Measurements from ENCODE around the gene FPGS.
"Not testable (repeated sequence)": the region's sequence is repeated elsewhere in the genome, so short reads cannot be mapped to it uniquely, and the experiment has no call there.

FPGS gene

DNA sequence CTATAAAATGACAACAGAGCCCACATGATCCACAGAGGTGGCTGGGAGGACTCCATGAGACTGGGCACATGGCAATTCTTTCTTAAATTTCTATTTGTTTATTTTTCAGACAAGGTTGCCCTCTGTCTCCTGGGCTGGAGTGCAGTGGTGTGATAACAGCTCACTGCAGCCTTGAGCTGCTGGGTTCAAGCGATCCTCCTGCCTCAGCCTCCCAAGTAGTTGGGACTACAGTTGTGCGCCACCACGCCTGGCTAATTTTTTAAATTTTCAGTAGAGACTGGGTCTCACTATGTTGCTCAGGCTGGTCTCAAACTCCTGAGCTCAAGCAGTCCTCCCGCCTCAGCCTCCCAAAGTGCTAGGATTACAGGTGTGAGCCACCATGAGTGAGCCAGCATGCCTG, 42.9 kb downstream of the FPGS start:
- DNase-seq: not testable (repeated sequence)

DNA sequence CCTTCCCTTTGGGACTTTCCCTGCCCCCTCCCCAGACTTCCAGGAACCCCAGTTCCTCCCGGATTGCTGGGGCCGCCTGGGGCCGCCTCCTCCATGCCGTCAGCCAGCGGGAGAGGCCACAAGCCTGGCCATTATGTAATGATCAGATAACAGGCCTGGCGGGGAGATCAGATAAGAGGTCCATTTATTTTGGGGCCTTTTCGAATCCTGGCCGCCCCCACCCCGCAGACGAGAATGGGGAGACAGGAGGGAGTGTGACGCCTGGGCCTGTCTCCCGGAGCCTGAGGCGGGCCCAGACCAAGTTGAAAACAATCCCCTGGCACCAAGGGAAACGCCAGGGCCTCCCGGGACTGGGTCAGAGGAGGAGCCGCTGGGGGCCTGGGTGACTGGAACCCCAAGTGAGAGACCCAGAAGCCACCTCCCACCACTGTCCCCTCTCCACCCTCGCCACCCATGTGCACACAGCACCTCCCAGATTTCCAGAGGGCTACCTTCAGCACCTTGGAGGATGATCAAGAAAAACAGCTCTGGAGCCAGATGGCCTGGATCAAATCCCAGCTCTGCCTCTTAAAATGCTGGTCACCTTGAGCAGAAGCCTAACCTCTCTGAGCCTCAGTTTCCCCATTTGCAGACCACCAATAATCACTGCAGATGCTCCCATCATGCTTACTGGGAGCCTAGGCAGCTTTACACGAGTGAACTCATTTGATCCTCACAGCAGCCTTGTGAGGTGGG, 43.9 kb downstream of the FPGS start:
- no peak for DNase-seq

DNA sequence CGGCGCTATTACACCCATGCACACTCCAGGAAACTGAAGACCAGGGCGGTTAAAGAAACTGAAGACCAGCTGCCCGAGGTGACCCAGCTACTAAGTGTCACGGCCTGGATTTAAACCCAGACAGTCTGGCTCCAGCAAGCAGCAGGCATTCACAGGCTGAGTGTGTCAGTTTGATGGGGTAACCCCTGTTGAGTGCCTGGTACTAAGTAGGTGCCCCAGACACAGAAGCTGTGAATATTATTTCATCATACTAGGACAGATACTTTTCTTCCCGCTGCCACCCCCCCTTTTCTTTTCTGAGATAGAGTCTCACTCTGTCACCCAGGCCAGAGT, 44.5 kb downstream of the FPGS start:
- DNase-seq: no peak

DNA sequence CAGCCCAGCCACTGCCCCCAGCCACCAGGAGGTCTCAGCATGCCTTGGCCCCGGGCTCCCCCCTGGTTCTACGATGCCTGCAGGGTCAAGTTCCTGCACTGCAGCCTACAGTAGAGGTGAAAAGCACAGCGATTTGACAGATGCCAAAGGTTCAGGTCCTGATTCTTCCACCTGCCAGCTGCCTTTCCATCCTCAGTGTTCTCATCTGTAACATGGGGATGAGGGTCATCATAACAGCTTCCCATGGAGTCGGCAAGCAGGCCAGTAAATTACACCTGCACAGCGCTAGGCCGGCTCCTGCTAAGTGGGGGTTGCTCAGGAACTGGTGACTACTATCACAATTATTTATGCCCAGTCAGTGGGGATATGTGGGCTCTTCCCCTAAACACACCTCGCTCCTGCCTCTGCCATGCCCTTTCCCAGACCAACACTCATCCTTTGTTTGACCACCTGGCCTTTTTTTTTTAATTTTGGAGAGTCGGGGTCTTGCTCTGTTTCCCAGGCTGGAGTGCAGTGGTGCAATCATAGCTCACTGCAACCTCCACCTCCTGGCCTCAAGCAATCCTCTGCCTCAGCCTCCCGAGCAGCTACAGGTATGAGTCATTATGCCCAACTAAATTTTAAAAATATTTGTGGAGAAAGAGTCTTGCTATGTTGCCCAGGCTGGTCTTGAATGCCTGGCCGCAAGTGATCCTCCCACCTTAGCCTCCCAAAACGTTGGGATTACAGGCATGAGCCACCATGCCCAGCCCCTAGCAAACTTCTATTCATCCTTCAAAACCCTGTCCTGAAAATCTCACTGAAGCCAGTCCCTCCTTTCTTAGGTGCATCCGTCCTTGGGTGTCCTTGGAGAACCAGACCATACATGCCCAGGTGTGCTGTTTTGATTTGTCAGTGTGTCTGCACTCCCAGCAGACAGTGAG, 45.4 kb downstream of the FPGS start:
- DNase-seq: no peak

DNA sequence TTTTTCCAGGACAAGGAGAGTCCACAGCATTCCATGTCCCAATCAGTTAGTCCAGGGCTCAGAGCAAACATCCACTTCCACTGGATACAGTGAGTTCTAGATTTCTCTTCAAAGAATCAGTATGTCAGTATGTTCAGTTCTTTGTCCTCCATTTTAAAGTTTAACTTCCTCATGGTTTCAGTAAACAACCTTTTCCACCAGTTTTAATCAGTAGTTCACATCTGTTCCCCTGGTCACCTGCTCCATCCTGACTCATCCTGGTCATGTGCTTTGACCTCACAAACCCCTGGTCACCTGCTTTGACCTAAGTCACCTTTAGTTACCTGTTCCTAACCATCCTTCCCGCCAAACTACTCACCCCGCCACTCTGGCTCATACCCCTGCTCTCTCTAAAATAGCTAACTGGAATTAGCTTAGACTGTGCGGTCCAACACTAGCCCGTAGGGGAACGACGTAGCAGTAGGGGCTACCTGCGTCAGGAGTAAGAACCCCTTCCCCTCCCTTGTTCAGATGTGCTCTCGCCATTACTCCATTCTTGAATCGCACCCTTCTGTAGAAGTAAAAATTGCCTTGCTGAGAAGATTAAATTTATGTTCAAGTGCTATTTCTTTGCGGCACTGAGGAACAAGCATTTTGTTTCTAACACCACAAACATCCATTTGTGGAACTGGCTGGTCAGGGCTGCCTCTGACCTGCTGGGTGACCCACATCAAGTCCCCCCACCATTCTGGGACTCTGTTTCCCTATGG, 46.2 kb downstream of the FPGS start:
- DNase-seq: no peak

DNA sequence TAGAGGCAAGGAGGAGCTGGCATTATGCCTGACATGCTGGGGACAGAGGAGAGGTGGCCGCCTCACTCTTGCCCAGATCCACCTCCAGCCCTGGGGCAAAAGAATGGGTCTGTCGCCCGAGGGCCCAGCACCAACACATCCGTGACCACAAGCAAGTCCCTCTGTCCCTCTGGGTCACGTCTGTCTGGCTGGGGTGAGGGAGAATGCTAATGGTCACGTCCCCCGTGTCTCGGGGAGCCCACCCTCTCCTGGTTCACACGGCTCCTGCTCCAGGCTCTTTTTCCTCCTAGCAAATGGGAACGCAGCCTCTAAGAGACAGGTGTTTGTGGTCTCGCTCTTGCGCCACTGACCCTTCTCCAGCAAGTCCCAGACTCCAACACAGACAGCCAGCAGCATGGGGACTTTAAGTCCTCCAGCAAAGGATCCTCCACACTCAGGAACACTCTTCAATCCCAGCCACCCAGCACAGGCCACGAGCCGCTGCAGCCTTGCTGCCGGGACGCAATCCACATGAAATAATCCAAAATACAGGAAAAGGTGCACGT, 47.7 kb downstream of the FPGS start:
- no peak for DNase-seq

DNA sequence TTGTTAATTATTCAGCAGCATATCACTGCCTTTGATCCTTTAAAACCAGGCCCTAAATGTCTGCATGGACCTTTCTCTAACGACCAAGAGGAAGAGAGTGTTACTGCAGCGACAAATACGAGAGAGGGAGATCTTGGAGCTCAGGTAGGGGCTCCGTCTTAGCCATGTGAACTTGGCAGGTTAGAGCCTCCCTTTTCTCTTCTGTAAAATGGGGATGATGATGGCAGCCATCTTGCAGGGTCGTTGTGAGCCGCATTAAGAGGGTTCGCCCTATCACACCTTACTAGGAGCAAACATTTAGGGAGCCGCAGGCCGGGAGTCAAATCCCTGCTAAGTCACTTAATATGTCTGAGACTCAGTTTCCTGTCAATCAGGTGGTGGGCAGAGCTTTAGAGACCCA, 50.1 kb downstream of the FPGS start:
- DNase-seq: no peak

DNA sequence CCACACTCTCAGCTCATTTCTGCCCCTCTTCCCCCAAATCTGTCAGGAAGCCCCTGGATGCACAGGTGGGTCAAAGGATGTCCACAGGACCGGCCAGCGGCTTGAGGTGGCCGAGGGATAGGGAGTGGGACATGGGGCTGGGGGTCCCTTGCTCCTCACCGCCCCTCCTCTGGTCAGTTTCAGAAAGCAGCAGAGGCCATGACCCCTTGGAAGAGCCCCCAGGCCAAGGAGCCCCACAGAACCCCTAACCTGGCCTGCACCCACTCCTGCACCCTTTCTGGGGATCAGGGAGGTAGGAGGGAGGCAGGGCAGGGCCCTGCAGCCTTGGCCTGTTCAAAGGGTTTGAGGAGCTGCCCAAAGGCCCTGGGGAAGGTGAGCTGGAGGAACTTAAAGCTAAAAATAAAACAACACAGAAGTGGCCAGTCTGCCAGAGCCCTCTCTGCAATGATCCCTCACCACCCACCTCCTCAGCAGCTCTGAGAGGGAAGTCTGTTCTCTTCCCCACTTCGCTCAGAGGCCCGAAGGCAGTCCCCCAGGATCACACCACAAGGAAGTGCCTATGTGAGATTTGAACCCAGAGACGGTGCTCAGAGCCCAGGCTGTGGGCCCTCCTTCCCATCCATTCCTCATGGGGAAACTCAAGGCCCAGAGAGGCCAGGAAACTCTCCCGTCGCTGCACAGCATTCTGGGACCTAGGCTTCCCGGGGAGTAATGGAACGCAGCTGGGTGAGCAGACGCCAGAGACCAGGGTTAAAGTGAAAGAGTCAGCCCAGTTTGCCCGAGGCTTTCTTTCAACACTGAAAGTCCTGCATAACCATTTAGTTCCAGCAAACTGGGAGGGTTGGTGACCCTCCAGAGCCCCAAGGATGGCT, 50.9 kb downstream of the FPGS start:
- no peak for DNase-seq

DNA sequence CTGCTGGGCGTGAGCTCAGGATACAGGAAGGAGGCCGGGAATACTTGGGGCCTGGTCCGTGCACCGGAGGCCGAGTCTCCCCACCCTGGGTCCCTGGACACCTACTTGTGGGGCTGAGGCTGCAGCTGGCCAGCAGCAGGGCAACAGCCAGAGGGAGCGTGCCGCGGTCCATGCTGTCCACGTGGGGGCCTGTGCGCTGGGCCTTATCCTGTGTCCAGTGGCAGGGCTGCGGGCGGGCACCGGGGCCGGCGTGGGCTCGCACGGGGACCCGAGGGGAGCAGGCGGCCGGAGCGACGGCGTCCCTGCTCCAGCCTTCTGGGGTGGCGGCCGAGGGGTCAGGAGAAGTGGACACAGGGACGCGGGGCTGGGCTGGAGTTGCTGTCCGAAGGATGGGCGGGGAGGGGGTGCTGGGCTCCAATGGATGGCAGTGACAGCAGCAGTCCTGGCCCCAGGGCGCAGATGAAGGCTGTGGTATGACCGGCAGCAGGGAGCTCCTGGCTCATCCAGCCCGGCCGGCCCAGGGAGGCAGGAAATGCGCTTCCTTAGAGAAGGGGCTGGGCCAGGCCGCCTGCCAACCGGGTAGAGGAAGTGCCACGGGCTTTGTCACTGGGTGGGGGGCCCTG, 51.6 kb downstream of the FPGS start, which contains the start of gene ENG:
TSS of gene ENG (minus strand) at position 475 of the 623 bp plus-strand sequence. CDS start at position 172, 303 bp downstream.
- DNase-seq: no peak

DNA sequence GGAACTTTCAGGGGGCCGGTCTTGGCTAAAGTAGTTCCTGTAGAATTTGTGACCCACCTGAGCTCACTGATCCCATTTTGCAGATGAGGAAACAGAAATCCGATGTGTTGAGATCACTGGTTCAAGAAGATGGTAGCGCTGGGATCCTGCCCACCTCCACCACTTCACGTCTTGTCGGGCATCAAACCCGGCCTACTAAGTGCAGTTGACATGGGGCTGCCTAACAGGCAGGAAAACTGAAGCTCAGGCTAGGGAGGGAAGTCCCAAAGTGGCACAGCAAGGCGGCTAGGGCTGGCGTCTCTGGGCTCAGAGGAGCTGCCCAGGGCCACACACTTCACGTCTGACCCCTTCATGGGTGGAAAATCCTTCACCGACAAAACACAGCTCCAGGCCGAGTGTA, 52.3 kb downstream of the FPGS start:
- DNase-seq: no peak

DNA sequence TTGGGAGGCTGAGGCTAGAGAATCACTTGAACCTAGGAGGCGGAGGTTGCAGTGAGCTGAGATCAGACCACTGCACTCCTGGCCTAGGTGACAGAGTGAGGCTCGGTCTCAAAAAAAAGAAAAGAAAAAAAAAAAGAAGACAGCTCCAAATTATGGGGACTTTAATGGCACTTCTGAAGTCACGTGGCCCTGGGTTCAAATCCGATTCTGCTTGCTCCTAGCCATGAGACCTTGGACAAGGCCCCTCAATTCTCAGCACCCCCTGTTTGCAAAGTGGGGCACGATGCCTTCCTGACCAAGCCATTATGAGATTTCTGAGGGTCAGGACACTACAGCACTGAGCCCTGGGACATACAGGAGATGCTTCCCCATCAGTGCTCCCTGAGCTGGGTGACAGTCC, 52.8 kb downstream of the FPGS start:
- DNase-seq: no peak

DNA sequence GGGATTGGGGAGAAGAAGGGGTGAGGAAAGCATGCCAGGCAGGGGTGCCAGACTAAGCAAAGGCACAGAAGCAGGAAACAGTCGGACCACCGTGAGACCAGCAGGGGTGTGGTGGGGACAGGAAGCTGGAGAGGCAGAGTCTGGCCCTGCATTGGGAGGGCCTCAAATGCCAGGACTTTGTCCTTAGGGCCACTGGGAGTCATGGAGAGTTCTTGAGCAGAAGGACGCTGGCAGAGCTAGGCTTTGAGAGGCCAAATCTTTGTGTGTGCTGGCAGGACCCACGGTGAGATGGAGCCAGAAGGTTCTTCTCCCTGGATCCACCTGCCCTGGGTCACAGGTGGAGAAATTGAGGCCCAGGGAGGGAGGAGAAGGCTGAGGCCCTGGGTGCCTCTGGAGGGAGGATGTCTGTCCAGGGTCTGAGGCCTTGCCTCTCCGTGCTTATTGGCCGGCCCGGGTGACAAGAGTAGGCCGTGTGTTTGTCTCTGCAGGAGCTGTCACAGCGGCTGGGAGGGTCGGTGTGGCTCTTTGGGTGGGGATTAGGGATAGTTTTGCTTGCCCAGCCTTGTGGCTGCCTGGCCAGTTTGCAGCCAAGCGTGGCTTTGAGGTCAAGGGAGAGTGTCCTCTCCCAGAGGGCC, 53.5 kb downstream of the FPGS start:
- no peak for DNase-seq

DNA sequence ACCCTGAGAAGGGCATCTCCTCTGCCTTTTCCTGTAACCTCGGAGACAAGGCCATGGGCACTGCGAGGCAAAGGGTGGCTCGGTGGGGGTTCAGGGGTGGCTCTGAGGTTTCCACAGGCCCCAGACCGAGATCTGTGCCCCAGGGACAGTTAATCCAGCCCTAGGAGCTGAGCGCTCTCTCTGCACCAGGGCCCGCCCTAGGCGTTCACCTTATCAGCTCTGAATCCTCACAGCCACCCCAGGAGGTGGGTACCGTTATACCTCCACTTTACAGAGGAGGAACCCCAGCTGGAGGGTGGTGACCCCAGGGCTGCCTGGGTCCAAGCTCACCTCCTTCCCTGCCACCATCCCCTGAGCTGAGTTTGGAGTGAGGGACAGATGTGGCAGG, 54.0 kb downstream of the FPGS start:
- no peak for DNase-seq

DNA sequence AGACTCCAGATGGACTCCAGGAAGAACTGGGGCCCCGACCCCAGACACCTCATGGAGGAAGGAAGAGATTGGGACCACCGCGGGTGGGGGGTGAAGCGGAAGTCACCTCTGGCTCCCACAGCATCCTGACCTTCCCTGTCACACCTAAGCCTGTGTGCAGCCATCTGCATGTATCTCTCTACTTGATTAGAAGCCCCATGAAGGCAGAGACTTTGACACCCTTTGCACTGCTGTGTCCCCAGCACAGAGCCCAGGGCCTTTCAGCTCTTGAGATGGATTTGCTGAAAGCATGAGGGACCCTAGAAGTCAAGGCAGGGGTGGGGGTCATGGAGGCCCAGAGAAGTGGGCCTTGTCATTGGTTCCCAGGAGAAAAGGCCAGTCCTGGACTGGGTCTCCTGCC, 54.6 kb downstream of the FPGS start:
- no peak for DNase-seq

DNA sequence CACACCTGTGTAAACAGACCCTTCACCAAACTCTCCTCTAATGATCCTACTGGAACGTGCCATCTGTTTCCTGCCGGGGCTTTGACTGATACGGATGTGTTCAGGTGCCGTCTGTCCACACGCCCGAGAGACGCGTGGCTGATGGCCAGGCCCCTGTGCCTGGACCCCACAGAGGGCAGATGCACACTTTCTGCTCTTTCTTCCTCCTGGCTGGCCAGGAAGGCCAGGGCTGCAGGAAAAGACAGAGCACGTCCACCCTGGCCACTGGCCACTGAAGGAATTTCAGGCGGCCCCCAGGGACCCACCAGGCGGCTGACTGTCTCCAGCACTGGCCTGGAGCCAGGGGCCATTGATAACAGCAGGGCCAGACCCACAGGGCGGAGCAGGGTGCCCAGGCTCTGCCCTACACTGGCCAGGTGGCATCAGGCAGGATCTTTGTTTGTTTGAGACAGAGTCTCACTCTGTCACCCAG, 55.4 kb downstream of the FPGS start:
- DNase-seq: peak; percentile 85

DNA sequence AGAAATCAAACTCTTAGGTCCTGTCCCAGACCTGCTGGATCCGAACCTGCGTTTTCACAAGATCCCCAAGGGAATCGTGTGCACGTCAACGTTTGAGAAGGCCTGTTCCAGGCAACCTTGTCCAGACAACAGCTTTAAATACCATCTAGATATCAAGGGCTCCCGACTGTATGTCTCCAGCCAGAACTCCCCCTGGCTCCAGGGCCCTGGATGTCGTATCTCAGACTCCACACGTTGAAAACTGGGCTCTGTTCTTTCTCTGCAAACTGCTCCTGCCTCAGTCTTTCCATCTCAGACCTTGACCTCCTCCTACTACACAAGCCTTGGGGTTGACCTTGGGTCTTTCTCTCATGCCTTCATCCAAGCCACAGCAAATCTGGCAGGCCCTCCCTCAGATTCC, 57.6 kb downstream of the FPGS start:
- no peak for DNase-seq

DNA sequence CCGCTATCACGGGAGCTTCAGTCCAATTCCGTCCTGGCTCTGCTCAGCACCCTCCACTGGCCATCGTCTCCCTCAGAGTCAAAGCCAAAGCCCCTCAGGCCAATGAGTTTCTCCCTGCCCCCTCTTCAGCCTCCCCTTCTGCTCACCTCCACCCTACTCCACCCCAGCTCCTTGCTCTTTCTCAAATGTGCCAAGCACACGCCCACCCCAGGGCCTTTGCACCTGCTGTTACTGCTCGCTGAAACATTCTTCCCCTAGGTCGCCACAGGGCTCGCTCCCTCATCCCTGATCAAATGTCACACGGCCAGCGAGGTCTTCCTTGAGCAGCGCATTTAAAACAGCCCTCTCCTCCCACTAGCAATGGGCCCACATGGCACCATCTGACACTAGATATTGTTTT, 58.1 kb downstream of the FPGS start:
- DNase-seq: no peak

DNA sequence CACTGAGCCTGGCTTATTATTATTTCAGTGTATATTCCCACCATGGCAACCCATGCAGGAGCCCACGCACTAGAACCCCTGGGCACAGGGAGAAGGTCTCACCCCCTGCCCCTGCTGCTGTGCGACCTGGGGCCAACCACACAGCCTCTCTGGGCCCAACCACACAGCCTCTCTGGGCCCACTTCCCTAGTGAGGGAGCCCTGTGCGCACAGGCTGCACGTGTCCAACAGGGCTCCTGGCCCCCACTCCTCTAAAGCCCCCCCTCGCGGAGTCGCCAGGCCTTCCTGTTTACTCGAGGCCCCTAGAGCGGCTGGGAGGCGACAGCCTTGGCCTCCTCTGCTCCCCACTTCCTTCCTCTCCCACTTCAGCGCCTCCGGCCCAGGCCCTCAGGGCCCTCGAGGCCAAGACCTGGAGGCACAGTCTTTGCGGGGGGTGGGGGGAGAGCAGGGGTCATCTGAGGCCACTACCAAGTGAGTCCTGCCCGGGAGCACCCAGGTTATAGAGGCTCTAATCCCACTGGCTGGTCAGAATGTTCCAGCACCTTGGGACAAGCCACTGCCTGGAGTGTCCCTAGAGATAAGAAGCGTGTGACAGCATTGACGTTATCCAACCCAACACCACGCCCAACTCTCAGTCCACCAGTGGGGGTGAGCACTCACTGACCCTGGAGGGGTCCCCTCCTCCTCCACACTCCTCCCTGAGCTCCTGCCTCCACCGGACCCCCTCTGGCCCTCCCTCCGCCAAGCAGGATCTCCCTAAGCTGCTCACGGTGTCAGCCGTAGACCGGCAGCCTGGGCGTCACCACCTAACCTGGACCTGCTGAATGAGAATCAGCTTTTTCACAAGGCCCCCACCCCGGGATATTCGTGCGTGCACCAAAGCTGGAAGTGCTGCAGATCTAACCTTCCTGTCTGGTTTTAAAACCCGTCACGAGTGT, 59.7 kb downstream of the FPGS start:
- no peak for DNase-seq

DNA sequence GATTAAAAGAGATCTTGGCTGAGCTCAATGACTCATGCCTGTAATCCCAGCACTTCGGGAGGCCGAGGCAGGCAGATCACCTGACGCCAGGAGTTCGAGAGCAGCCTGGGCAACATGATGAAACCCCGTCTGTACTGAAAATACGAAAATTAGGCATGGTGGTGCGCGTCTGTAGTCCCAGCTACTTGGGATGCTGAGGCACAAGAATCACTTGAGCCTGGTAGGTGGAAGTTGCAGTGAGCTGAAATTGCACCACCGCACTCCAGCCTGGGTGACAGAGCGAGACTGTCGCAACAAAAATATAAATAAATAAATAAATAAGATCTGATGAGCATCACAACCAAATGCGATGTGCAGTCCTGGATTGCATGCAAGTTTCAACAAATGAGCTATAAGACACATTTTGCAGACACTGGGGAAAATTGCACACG, 60.5 kb downstream of the FPGS start:
- no peak for DNase-seq

Measured in NCI-H1092 treated with DMSO at 0.1 percent for 48 hours (cell line).